CD4-positive, alpha-beta T cell treated with Interleukin-4 for 1 hour (primary cell): ENCODE data around the gene TRAF4.
A peak's percentile ranks its signal among the peaks of the same experiment; 100 is the strongest.
"Not testable (repeated sequence)": the region's sequence is repeated elsewhere in the genome, so short reads cannot be mapped to it uniquely, and the experiment has no call there.

ENCODE experiments used
- DNase-seq, 2 donors: peaks; one replicate each; pipeline ENCODE4 v3.0.0-alpha.2; 2020 to 2022

The TRAF4 gene

GRCh38 chr17:28734712-28735241 lies 9.0 kb upstream of the TRAF4 start:
- DNase-seq = no peak

GRCh38 chr17:28735242-28735722 lies 8.5 kb upstream of the TRAF4 start:
- no peak for DNase-seq

- DNase-seq = not testable (repeated sequence)
Observed at GRCh38 chr17:28735913-28736769, 7.7 kb upstream of the TRAF4 start.

GRCh38 chr17:28737316-28737715 lies 6.5 kb upstream of the TRAF4 start:
- no peak for DNase-seq

- DNase-seq = peak in 1 of 2 donors; percentile 83
Observed at GRCh38 chr17:28737770-28738679, 5.8 kb upstream of the TRAF4 start.

GRCh38 chr17:28738680-28739384 lies 5.0 kb upstream of the TRAF4 start:
- DNase-seq = peak; percentile 69 to 87

- DNase-seq = no peak
Observed at GRCh38 chr17:28740406-28741357, 3.1 kb upstream of the TRAF4 start.

GRCh38 chr17:28741358-28742349 lies 2.2 kb upstream of the TRAF4 start:
- peak in 1 of 2 donors; percentile 60 for DNase-seq

GRCh38 chr17:28744104-28744971 lies 527 bp downstream of the TRAF4 start:
- DNase-seq = peak; percentile 71 to 79

GRCh38 chr17:28744972-28745785 lies 1.4 kb downstream of the TRAF4 start:
- DNase-seq = peak in 1 of 2 donors; percentile 46

- no peak for DNase-seq
Observed at GRCh38 chr17:28745786-28746411, 2.1 kb downstream of the TRAF4 start.

- no peak for DNase-seq
Observed at GRCh38 chr17:28746611-28747050, 2.8 kb downstream of the TRAF4 start.

GRCh38 chr17:28747051-28747691 lies 3.4 kb downstream of the TRAF4 start:
- DNase-seq = no peak

- DNase-seq = no peak
Observed at GRCh38 chr17:28747801-28748750, 4.3 kb downstream of the TRAF4 start.

GRCh38 chr17:28748852-28749515 lies 5.2 kb downstream of the TRAF4 start:
- no peak for DNase-seq
